ENCODE results near the gene PTX3. TPM values are rescaled to one million over a fixed set of nuclear protein-coding genes. Genes with fewer than 3 reads are reported as not detected.

The PTX3 gene
- total and polyA plus RNA-seq, 2 of the 13 experiments (the other 11 are each of a cell fraction or from before 2014, with no cell fraction given): not detected

DNA sequence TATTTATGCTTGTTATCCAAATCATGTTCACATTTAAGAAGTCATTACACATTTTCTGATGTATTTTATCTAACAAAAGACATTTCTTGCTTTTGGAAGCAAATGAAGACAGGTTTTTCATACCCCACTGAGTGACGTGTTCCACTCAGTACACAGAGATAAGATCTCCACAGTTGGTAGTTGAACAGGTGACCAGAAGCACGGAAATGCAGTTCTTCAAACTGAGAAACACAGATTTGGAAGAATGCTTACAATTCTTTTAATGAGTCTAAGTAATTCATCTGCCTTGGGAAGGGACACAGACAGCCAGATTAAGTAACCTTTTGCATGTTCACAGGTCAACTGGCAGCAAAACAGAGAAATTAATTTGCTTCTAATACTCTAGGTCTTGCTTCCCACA lies 23.1 kb downstream of the PTX3 start:
- intact Hi-C loops (cut with micrococcal nuclease; ENCODE audit: unreplicated experiment): no loop called here
- BruUV-seq (replicated peaks): no TSS peak
- no peaks in the 10 kb centered on the region for H3K4me1 ChIP-seq (ENCODE audit: insufficient read depth, low read length)
- ChIA-PET CTCF (ENCODE audit: low intra/inter-chr PET ratio, low total read pairs) (no interaction called here), POLR2A (no interaction called here)
- TF ChIP-seq DNMT1 (CRISPR knock-in tag; IDR thresholded peaks at IDR 0.05) (no peak), ZNF331 (CRISPR knock-in tag; IDR thresholded peaks at IDR 0.05) (no peak), CEBPG (CRISPR knock-in tag; IDR thresholded peaks at IDR 0.05) (no peak), PRPF4 (IDR thresholded peaks at IDR 0.05; ENCODE audit: low read depth, low read length, poor library complexity, severe bottlenecking) (no peak), NCOA1 (CRISPR knock-in tag; IDR thresholded peaks at IDR 0.05) (no peak), FOXM1 (CRISPR knock-in tag; IDR thresholded peaks at IDR 0.05) (no peak), ATF7-NPFF (CRISPR knock-in tag; IDR thresholded peaks at IDR 0.05; ENCODE audit: low read depth) (no peak), DPF2 (CRISPR knock-in tag; IDR thresholded peaks at IDR 0.05; ENCODE audit: borderline replicate concordance, low read depth) (no peak), MBNL3 (CRISPR knock-in tag; conservative IDR thresholded peaks at IDR 0.05) (no peak), ZNF20 (CRISPR knock-in tag; IDR thresholded peaks at IDR 0.05) (no peak), ZNF225 (CRISPR knock-in tag; IDR thresholded peaks at IDR 0.05) (no peak), U2AF1 (optimal IDR thresholded peaks at IDR 0.05; ENCODE audit: low read depth, low read length) (no peak), ZFP36L2 (CRISPR knock-in tag; IDR thresholded peaks at IDR 0.05) (no peak), ZFYVE20 (CRISPR knock-in tag; IDR thresholded peaks at IDR 0.05; ENCODE audit: borderline replicate concordance, low read depth) (no peak), ZNF724P (CRISPR knock-in tag; IDR thresholded peaks at IDR 0.05; ENCODE audit: borderline replicate concordance) (no peak), HMG20B (CRISPR knock-in tag; conservative IDR thresholded peaks at IDR 0.05) (no peak), TBP (CRISPR knock-in tag; IDR thresholded peaks at IDR 0.05) (no peak), NFRKB (IDR thresholded peaks at IDR 0.05) (no peak)
- TF ChIP-seq, protein P1, sequence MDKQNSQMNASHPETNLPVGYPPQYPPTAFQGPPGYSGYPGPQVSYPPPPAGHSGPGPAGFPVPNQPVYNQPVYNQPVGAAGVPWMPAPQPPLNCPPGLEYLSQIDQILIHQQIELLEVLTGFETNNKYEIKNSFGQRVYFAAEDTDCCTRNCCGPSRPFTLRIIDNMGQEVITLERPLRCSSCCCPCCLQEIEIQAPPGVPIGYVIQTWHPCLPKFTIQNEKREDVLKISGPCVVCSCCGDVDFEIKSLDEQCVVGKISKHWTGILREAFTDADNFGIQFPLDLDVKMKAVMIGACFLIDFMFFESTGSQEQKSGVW (CRISPR knock-in tag; IDR thresholded peaks at IDR 0.05; ENCODE audit: borderline replicate concordance): no peak
- TF ChIP-seq, protein P2, sequence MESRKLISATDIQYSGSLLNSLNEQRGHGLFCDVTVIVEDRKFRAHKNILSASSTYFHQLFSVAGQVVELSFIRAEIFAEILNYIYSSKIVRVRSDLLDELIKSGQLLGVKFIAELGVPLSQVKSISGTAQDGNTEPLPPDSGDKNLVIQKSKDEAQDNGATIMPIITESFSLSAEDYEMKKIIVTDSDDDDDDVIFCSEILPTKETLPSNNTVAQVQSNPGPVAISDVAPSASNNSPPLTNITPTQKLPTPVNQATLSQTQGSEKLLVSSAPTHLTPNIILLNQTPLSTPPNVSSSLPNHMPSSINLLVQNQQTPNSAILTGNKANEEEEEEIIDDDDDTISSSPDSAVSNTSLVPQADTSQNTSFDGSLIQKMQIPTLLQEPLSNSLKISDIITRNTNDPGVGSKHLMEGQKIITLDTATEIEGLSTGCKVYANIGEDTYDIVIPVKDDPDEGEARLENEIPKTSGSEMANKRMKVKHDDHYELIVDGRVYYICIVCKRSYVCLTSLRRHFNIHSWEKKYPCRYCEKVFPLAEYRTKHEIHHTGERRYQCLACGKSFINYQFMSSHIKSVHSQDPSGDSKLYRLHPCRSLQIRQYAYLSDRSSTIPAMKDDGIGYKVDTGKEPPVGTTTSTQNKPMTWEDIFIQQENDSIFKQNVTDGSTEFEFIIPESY (CRISPR knock-in tag; IDR thresholded peaks at IDR 0.05): no peak
- WGBS (ENCODE audit: low lambda C conversion rate): 0% methylated on average over 2 of the region's 2 CpGs
- H3K4me3 ChIP-seq (replicated peaks in 1 of 3; ENCODE audit: insufficient read depth in 1 of 3, low read depth in 2 of 3, low read length in 3 of 3): no peak overlapping the region
- no peaks in the 10 kb centered on the region for H3K36me3 ChIP-seq (replicated peaks in 1 of 2; ENCODE audit: control insufficient read depth in 1 of 2, insufficient read depth in 2 of 2, low read length in 2 of 2)
- no peaks in the 10 kb centered on the region for H3K27me3 ChIP-seq (ENCODE audit: control insufficient read depth in 1 of 2, insufficient read depth in 2 of 2, low read length in 2 of 2)
- H2AFZ ChIP-seq (ENCODE audit: low read length): no peak overlapping the region
- no peaks in the 10 kb centered on the region for H3K79me2 ChIP-seq (ENCODE audit: insufficient read depth, low read length)
- in situ Hi-C loops (cut with HindIII; ENCODE audit: extremely low pct_ligation_motif_present, low pct_unique_long_range_greater_than_20kb): no loop called here
- H3K9me3 ChIP-seq (ENCODE audit: low read length): no peaks in the 10 kb centered on the region
- DNase-seq (ENCODE audit: low spot score): no peak
- FAIRE-seq: no peak
- no peak overlapping the region for H3K9ac ChIP-seq (ENCODE audit: insufficient read depth, low read depth, low read length)
- H3K27ac ChIP-seq (ENCODE audit: extremely low read length, insufficient read depth, low read length): no peak overlapping the region
- ATAC-seq: no peak
- H3K4me2 ChIP-seq (ENCODE audit: low read depth, low read length): no peak overlapping the region
- H4K20me1 ChIP-seq (ENCODE audit: insufficient read depth, low read length): no peaks in the 10 kb centered on the region
